ENCODE results near the gene CCDC57. TPM values are rescaled to one million over a fixed set of nuclear protein-coding genes. Genes with fewer than 3 reads are reported as not detected.
A peak's percentile ranks its signal among the peaks of the same experiment; 100 is the strongest.

The CCDC57 gene
- total and polyA plus RNA-seq, 9 of the 15 experiments (the other 6 are each of a cell fraction or from before 2014, with no cell fraction given) = 0.83 to 36.2 (median 13.6) TPM

DNA sequence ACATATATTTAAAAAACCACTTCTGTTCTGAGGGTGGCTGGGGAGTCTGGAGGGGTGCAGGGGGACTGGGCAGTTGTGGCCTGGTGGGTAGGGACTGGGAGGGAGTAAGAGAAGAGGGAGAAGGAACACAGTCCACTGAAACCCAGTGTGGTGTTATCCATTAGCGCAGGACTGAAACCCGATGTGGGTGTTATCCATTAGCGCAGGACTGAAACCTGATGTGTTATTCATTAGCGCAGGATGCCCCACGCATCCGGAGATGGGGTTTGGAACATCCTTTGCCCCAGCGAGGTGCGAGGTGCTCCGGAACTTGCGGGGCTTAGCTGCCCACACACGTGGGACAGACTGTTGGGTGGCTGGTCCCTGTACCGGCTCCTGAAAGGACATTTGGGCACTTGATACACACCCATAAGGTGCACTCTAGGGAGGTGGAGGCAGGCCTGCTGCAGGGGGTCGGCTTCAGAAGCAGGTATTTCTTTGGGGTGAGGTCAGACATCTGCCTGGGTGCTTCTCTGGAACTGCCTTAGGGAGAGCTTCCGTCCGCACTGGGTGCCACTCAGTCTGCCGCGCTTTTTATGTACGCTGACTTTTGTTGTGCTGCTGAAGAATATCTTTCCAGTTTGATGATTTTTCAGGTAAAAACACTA is 94.4 kb downstream of the CCDC57 start:
- ChIA-PET CTCF (ENCODE audit: low intra/inter-chr PET ratio) (no interaction called here), POLR2A (interaction anchor here (0.6 to 1.7 kb wide), 6 partner anchors 9 to 337 kb away, joined by 3 to 7 read pairs (median 3); no protein-coding TSS in a partner anchor)
- Histone ChIP-seq H2AFZ (ENCODE audit: low read depth, low read length) (no peak overlapping the region; the same call in 1 of the 2 replicates), H3K9ac (ENCODE audit: insufficient read depth in 1 of 2, low read depth in 2 of 2, low read length in 2 of 2) (peak overlapping the region; percentile 19 to 57; a peak in 3 of 4 replicates), H3K4me3 (no peak overlapping the region), H3K36me3 (ENCODE audit: control insufficient read depth, insufficient read depth, low read length) (peaks cover 6% of the 10 kb centered on the region; the same call in 2 of the 3 replicates), H3K9me3 (replicated peaks; ENCODE audit: control insufficient read depth, insufficient read depth, low read depth, low read length) (no peaks in the 10 kb centered on the region), H3K27me3 (ENCODE audit: control insufficient read depth in 2 of 2, insufficient read depth in 2 of 2, low read length in 2 of 2) (no peaks in the 10 kb centered on the region; a peak in 1 of 5 replicates), H4K20me1 (replicated peaks; ENCODE audit: control insufficient read depth, insufficient read depth, low read length) (no peaks in the 10 kb centered on the region; the same call in 1 of the 2 replicates), H3K4me2 (ENCODE audit: insufficient read depth, low read length) (peak overlapping the region; percentile 53), H3K9me1 (ENCODE audit: control insufficient read depth, insufficient read depth, low read length) (peaks cover 13% of the 10 kb centered on the region), H3K4me1 (replicated peaks in 1 of 2; ENCODE audit: control insufficient read depth in 2 of 2, insufficient read depth in 2 of 2, low read length in 2 of 2) (peaks cover 58 to 67% of the 10 kb centered on the region in 2 experiments), H3K79me2 (ENCODE audit: control insufficient read depth, insufficient read depth, low read length) (peaks cover 2% of the 10 kb centered on the region; the same call in 1 of the 3 replicates), H3K27ac (ENCODE audit: extremely low read depth, low read depth, low read length) (peak overlapping the region; percentile 59)
- intact Hi-C loops (cut with micrococcal nuclease) (no loop called here), in situ Hi-C loops (cut with MboI) (no loop called here)
- TF ChIP-seq RBBP5 (IDR thresholded peaks at IDR 0.05; ENCODE audit: borderline replicate concordance, insufficient read depth, low read length, poor library complexity, severe bottlenecking) = peak; percentile 1
- TF ChIP-seq SRSF1 (IDR thresholded peaks at IDR 0.05; ENCODE audit: low read depth, low read length) = no peak
- TF ChIP-seq, protein P1, sequence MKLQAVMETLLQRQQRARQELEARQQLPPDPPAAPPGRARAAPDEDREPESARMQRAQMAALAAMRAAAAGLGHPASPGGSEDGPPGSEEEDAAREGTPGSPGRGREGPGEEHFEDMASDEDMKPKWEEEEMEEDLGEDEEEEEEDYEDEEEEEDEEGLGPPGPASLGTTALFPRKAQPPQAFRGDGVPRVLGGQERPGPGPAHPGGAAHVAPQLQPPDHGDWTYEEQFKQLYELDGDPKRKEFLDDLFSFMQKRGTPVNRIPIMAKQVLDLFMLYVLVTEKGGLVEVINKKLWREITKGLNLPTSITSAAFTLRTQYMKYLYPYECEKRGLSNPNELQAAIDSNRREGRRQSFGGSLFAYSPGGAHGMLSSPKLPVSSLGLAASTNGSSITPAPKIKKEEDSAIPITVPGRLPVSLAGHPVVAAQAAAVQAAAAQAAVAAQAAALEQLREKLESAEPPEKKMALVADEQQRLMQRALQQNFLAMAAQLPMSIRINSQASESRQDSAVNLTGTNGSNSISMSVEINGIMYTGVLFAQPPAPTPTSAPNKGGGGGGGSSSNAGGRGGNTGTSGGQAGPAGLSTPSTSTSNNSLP (IDR thresholded peaks at IDR 0.05; ENCODE audit: borderline replicate concordance, low read depth, low read length) = no peak
- TF ChIP-seq, protein P2, sequence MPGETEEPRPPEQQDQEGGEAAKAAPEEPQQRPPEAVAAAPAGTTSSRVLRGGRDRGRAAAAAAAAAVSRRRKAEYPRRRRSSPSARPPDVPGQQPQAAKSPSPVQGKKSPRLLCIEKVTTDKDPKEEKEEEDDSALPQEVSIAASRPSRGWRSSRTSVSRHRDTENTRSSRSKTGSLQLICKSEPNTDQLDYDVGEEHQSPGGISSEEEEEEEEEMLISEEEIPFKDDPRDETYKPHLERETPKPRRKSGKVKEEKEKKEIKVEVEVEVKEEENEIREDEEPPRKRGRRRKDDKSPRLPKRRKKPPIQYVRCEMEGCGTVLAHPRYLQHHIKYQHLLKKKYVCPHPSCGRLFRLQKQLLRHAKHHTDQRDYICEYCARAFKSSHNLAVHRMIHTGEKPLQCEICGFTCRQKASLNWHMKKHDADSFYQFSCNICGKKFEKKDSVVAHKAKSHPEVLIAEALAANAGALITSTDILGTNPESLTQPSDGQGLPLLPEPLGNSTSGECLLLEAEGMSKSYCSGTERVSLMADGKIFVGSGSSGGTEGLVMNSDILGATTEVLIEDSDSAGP (CRISPR knock-in tag; IDR thresholded peaks at IDR 0.05) = no peak
- TF ChIP-seq, protein P3, sequence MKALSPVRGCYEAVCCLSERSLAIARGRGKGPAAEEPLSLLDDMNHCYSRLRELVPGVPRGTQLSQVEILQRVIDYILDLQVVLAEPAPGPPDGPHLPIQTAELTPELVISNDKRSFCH (CRISPR knock-in tag; IDR thresholded peaks at IDR 0.05) = no peak
- TF ChIP-seq, protein P3 (tag; IDR thresholded peaks at IDR 0.05) = peak; percentile 59; the same call in 1 of the 2 replicates
- TF ChIP-seq WHSC1 (IDR thresholded peaks at IDR 0.05; ENCODE audit: low read length) = peak; percentile 47
- no peak for TF ChIP-seq SMAD3 (CRISPR knock-in tag; conservative IDR thresholded peaks at IDR 0.05)
- no peak for TF ChIP-seq SNIP1 (IDR thresholded peaks at IDR 0.05; ENCODE audit: low read depth)
- BruUV-seq (replicated peaks) = no TSS peak
- ATAC-seq = peak; percentile 8; the same call in 2 of the 3 replicates
- FAIRE-seq = peak; percentile 51
- WGBS (ENCODE audit: insufficient coverage, low coverage, missing lambda C conversion rate) = 66% methylated on average over 18 of the region's 18 CpGs
- no peak for DNase-seq (ENCODE audit: extremely low read depth in 1 of 4, low spot score in 3 of 4)
